ENCODE results near the gene PARVB.
"Not testable (repeated sequence)": the region's sequence is repeated elsewhere in the genome, so short reads cannot be mapped to it uniquely, and the experiment has no call there.

The PARVB gene

DNA sequence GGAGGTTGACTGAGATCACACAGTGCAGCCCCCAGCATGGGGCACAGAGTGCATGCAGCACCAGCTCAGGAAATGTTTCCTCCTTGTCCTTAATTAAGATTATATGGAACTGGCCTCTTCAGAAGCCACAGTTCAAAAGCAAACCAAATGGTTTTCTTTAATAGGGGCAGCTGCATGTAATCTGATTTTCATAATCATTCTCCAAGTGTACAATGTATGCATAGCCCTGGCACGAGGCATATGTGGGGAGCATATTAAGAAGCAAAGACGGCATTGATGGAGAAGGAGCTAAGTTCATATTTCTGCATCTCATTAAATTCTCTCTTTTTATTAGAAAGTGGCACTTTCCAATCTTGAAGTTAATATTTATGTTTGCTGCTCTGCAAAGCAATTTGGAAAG lies 9.9 kb upstream of the PARVB start (continued):
- TF ChIP-seq, protein P1, sequence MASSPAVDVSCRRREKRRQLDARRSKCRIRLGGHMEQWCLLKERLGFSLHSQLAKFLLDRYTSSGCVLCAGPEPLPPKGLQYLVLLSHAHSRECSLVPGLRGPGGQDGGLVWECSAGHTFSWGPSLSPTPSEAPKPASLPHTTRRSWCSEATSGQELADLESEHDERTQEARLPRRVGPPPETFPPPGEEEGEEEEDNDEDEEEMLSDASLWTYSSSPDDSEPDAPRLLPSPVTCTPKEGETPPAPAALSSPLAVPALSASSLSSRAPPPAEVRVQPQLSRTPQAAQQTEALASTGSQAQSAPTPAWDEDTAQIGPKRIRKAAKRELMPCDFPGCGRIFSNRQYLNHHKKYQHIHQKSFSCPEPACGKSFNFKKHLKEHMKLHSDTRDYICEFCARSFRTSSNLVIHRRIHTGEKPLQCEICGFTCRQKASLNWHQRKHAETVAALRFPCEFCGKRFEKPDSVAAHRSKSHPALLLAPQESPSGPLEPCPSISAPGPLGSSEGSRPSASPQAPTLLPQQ (tag by site-specific recombination; IDR thresholded peaks at IDR 0.05): no peak

DNA sequence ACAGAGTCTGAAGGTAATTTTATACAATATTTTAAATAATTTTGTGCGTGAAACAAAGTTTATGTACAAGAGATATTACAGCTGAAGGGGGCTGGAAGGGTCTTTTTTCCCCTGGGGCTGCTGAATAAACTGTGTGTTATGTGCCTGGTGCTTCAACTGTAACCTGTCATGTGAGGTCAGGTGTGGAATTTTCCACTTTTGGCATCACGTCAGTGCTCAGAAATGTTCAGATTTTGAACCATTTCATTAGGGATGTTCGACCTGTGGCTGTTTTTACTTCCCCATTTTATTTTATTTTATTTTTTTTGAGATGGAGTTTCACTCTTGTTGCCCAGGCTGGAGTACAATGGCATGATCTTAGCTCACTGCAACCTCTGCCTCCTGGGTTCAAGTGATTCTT lies 7.5 kb upstream of the PARVB start:
- CTCF ChIA-PET; H3K27ac ChIP-seq (ENCODE audit: extremely low read depth, low read depth, low read length); H3K36me3 ChIP-seq (ENCODE audit: control insufficient read depth in 2 of 2, insufficient read depth in 1 of 2, low read length in 2 of 2); H3K9me3 ChIP-seq (ENCODE audit: control insufficient read depth, insufficient read depth, low read depth, low read length); H3K4me3 ChIP-seq (ENCODE audit: low read depth, low read length); POLR2A ChIA-PET; H3K4me1 ChIP-seq (ENCODE audit: control insufficient read depth, insufficient read depth, low read length): not testable (repeated sequence)

DNA sequence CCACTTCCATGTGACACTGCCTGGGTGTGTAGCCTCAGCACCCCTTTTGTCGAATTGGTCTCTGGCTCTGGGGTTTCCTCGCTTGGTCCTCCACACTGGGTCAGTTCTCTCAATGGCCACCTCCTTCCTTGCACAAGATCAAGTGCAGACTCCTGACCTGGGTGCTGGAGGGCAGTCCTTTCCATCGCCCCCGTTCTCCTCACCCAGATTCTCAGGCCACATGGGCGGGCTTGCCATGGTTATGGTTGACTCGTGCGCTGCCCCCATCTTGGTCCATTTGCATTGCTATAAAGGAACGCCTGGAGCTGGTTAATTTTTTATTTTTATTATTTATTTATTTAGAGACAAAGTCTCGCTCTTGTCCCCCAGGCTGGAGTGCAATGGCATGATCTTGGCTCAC lies 5.5 kb upstream of the PARVB start:
- H3K27ac ChIP-seq (ENCODE audit: extremely low read depth, low read depth, low read length): no peak overlapping the region
- POLR2A ChIA-PET: interaction anchor here (0.6 kb wide), 1 partner anchor 67 kb away, joined by 3 read pairs; no protein-coding TSS in a partner anchor
- H3K36me3 ChIP-seq (ENCODE audit: control insufficient read depth in 2 of 2, insufficient read depth in 1 of 2, low read length in 2 of 2): no peaks in the 10 kb centered on the region
- TF ChIP-seq ZNF510 (tag by site-specific recombination; IDR thresholded peaks at IDR 0.05; ENCODE audit: insufficient replicate concordance) (no peak), ZFP69B (tag by site-specific recombination; IDR thresholded peaks at IDR 0.05) (no peak), SETDB1 (IDR thresholded peaks at IDR 0.05; ENCODE audit: insufficient read length, low read length) (no peak), ZNF10 (tag by site-specific recombination; IDR thresholded peaks at IDR 0.05) (no peak)
- CTCF ChIA-PET: interaction anchor here (0.6 to 1.4 kb wide), 2 partner anchors 63 to 240 kb away, joined by 3 to 5 read pairs; no protein-coding TSS in a partner anchor
- no peak overlapping the region for H3K4me3 ChIP-seq (ENCODE audit: low read depth, low read length)
- H3K4me1 ChIP-seq (ENCODE audit: control insufficient read depth, insufficient read depth, low read length): peaks cover 6% of the 10 kb centered on the region
- no peaks in the 10 kb centered on the region for H3K9me3 ChIP-seq (ENCODE audit: control insufficient read depth, insufficient read depth, low read depth, low read length)

DNA sequence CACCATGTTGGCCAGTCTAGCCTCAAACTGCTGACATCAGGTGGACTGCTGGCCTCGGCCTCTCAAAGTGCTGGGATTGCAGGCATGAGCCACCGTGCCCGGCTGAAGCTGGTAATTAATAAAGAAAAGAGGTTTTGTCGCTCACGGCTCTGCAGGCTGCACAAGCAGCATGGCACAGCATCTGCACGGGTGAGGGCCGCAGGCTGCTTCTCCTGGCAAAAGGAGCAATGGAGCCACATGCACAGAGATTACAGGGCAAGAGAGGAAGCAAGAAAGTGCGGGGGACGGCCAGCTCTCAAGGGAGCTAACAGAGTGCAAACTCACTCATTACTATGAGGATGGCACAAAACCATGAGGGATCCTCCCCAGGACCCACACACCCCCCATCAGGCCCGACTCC lies 4.7 kb upstream of the PARVB start:
- no peaks in the 10 kb centered on the region for H3K36me3 ChIP-seq (ENCODE audit: control insufficient read depth in 2 of 2, insufficient read depth in 1 of 2, low read length in 2 of 2)
- no peak overlapping the region for H3K4me3 ChIP-seq (ENCODE audit: low read depth, low read length)
- H3K9me3 ChIP-seq (ENCODE audit: control insufficient read depth, insufficient read depth, low read depth, low read length): no peaks in the 10 kb centered on the region
- H3K4me1 ChIP-seq (ENCODE audit: control insufficient read depth, insufficient read depth, low read length): peaks cover 8% of the 10 kb centered on the region
- no peak overlapping the region for H3K27ac ChIP-seq (ENCODE audit: extremely low read depth, low read depth, low read length)
- ChIA-PET POLR2A (interaction anchor here (0.6 kb wide), 1 partner anchor 66 kb away, joined by 3 read pairs; no protein-coding TSS in a partner anchor), CTCF (interaction anchor here (0.7 to 3.4 kb wide), 3 partner anchors 26 to 348 kb away, joined by 3 to 21 read pairs (median 5); no protein-coding TSS in a partner anchor)
- TF ChIP-seq, protein P2, sequence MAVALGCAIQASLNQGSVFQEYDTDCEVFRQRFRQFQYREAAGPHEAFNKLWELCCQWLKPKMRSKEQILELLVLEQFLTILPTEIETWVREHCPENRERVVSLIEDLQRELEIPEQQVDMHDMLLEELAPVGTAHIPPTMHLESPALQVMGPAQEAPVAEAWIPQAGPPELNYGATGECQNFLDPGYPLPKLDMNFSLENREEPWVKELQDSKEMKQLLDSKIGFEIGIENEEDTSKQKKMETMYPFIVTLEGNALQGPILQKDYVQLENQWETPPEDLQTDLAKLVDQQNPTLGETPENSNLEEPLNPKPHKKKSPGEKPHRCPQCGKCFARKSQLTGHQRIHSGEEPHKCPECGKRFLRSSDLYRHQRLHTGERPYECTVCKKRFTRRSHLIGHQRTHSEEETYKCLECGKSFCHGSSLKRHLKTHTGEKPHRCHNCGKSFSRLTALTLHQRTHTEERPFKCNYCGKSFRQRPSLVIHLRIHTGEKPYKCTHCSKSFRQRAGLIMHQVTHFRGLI (tag by site-specific recombination; IDR thresholded peaks at IDR 0.05): no peak
- TF ChIP-seq BCL11A (tag by site-specific recombination; IDR thresholded peaks at IDR 0.05; ENCODE audit: low read depth) (no peak), ZNF292 (tag by site-specific recombination; IDR thresholded peaks at IDR 0.05; ENCODE audit: borderline replicate concordance, low read depth) (no peak), SETDB1 (IDR thresholded peaks at IDR 0.05; ENCODE audit: insufficient read length, low read length) (no peak), TRIM28 (IDR thresholded peaks at IDR 0.05; ENCODE audit: borderline replicate concordance, low read length) (no peak), YY1 (tag by site-specific recombination; IDR thresholded peaks at IDR 0.05) (no peak), ZNF433 (tag by site-specific recombination; IDR thresholded peaks at IDR 0.05; ENCODE audit: low read depth) (no peak), ZNF350 (tag by site-specific recombination; IDR thresholded peaks at IDR 0.05) (no peak), ZNF214 (tag by site-specific recombination; IDR thresholded peaks at IDR 0.05; ENCODE audit: borderline replicate concordance) (no peak), ZNF843 (tag by site-specific recombination; IDR thresholded peaks at IDR 0.05) (no peak), KLF7 (tag by site-specific recombination; IDR thresholded peaks at IDR 0.05; ENCODE audit: borderline replicate concordance) (no peak), KLF16 (tag by site-specific recombination; IDR thresholded peaks at IDR 0.05) (no peak), ZNF610 (tag by site-specific recombination; IDR thresholded peaks at IDR 0.05; ENCODE audit: borderline replicate concordance) (no peak), ZNF19 (tag by site-specific recombination; IDR thresholded peaks at IDR 0.05; ENCODE audit: low read depth) (no peak), GLIS2 (tag by site-specific recombination; IDR thresholded peaks at IDR 0.05) (no peak), ZNF169 (tag by site-specific recombination; IDR thresholded peaks at IDR 0.05) (no peak), EGR2 (tag by site-specific recombination; IDR thresholded peaks at IDR 0.05; ENCODE audit: low read depth) (no peak)
- TF ChIP-seq, protein P3, sequence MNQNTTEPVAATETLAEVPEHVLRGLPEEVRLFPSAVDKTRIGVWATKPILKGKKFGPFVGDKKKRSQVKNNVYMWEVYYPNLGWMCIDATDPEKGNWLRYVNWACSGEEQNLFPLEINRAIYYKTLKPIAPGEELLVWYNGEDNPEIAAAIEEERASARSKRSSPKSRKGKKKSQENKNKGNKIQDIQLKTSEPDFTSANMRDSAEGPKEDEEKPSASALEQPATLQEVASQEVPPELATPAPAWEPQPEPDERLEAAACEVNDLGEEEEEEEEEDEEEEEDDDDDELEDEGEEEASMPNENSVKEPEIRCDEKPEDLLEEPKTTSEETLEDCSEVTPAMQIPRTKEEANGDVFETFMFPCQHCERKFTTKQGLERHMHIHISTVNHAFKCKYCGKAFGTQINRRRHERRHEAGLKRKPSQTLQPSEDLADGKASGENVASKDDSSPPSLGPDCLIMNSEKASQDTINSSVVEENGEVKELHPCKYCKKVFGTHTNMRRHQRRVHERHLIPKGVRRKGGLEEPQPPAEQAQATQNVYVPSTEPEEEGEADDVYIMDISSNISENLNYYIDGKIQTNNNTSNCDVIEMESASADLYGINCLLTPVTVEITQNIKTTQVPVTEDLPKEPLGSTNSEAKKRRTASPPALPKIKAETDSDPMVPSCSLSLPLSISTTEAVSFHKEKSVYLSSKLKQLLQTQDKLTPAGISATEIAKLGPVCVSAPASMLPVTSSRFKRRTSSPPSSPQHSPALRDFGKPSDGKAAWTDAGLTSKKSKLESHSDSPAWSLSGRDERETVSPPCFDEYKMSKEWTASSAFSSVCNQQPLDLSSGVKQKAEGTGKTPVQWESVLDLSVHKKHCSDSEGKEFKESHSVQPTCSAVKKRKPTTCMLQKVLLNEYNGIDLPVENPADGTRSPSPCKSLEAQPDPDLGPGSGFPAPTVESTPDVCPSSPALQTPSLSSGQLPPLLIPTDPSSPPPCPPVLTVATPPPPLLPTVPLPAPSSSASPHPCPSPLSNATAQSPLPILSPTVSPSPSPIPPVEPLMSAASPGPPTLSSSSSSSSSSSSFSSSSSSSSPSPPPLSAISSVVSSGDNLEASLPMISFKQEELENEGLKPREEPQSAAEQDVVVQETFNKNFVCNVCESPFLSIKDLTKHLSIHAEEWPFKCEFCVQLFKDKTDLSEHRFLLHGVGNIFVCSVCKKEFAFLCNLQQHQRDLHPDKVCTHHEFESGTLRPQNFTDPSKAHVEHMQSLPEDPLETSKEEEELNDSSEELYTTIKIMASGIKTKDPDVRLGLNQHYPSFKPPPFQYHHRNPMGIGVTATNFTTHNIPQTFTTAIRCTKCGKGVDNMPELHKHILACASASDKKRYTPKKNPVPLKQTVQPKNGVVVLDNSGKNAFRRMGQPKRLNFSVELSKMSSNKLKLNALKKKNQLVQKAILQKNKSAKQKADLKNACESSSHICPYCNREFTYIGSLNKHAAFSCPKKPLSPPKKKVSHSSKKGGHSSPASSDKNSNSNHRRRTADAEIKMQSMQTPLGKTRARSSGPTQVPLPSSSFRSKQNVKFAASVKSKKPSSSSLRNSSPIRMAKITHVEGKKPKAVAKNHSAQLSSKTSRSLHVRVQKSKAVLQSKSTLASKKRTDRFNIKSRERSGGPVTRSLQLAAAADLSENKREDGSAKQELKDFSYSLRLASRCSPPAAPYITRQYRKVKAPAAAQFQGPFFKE (tag by site-specific recombination; IDR thresholded peaks at IDR 0.05; ENCODE audit: borderline replicate concordance): no peak

Measured in HEK293 (cell line).